ENCODE measurements around the gene REX1BD.

The REX1BD gene

DNA sequence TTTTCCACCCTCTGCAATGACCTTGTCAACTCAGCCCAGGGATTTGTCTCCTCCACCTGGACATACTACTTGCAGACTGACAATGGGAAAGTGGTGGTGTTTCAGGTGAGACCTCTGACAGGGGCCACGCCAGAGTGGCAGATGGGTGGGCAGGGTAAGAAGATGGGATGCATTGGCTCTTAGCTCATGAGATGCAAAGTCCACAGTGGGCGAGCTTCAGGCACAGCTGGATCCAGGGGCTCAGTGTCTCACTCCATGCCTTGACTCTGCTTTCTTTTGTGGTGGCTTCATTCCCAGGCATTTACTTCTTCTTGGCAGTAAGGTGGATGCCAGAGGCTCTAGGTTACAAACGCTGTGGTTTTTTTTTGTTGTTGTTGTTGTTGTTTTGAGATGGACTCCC lies 27.4 kb downstream of the REX1BD start:
- no peak for DNase-seq

DNA sequence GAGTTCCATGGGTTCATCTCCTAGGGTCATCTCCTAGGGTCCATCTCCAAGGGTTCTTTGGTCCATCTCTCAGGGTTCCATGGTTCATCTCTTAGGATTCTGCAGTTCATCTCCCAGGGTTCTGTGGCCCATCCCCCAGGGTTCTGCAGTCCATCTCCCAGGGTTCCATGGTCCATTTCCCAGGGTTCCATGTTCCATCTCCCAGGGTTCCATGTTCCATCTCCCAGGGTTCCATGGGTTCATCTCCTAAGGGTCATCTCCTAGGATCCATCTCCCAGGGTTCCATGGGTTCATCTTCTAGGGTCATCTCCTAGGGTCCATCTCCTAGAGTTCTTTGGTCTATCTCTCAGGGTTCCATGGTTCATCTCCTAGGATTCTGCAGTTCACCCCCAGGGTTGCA lies 29.0 kb downstream of the REX1BD start:
- no peak for DNase-seq

DNA sequence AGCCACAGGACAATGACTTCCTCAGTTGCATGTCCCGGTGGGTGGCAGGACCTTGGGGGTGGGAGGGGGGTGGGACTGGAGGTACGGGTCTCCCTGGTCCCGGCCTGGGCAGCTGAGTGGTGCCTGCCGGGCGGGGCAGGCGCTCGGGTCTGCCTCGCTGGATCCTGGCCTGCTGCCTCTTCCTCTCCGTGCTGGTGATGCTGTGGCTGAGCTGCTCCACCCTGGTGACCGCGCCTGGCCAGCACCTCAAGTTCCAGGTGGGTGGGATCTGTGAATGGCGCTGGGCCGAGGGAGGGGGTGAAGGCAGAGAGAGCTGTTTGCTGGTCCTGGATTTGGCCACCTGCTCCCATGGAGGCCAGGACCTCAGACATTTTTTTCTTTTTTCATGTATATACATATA lies 29.6 kb downstream of the REX1BD start:
- no peak for DNase-seq

DNA sequence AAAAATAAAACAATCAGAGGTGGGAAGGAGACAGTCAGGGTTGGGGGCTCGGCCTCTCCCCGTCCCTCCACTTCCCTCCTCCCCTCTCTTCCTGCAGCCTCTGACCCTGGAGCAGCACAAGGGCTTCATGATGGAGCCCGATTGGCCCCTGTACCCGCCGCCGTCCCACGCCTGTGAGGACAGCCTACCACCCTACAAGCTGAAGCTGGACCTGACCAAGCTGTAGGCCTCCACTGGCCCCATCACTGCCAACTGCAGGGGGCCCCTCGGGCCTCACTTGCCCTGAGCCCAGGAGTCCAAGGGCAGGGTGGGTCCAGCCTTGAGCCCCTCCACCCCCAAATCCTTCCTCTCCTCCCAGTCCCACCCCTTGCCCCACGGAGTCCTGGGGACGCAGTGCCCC lies 31.7 kb downstream of the REX1BD start:
- no peak for DNase-seq

DNA sequence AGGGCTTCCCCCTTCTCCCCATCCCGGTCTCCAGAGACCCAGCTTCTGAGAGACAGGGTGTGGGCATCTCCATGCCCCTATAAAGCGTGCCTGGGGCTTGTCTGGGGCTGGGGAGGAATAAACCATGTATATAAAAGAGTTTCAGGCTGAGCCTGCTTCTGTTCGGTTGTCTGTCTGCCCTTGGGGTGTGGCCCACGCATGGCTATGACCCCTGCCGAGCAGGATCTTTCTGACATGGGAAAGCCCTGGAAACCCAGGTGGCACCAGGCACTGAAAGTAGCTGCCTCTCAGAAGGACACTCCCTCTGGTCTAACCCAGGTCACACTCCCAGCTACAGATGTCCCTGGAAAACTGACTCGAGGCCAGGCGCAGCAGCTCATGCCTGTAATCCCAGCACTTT lies 32.3 kb downstream of the REX1BD start:
- no peak for DNase-seq

DNA sequence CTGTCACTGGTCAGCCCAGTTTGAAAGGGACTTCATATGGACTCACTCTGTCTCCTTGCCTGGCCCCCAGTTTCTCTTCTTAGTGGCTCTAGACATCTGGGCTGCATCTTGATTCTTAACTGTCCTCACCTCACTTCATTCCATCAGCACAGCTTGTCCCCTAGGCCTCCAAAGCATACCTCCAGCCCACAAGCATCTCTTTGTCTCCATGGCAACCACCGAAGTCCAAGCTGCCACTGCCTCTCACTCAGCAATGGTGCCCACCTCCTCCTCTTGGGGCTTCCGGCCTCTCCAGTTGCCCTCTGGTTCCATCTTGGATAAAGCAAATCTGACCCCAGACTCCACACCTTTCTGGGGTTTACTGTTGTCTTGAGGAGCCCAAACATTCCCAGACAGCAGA lies 38.3 kb downstream of the REX1BD start:
- no peak for DNase-seq

DNA sequence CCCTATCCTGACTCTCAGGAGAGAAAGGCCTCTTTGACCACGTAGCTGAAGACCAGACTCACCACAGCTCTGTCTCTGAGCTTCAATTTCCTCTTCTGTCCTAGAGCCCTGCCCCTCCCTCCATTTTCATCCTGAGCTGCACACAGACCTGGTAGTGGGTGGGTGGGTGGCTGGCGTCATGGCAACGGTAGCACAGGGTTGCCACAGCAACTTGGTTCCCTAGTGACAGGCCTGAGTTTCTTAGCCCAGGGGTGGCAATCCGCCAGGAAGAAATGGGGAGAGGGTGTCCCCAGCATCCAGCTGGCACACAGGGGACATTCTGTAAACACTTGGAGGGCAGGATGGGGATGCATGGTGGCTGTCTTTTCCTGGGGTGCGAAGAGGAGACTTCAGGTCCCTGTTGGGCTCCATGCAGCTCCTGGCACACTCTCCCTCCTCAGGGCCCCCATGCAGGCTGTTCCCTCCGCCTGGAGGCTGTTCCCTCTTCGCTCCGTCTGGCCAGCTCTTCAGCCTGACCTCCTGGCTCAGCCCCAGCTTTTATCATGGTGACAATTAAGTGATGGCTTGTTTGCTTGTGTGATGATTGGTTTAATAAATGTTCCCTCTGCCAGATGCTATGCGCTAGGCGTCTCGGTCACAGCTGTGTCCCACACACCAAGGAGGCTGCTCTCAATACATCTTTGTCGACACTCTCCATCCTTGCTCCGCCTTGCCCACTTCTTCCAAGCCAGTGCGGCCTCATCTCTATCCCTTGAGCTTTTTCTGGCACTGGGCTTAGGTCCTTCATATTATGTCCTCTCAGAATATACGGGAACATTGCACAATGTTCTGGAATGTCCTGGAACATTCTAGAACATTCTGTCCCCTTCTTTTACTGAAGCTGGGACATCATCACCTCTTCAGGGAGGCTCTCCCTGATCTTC lies 40.8 kb downstream of the REX1BD start:
- no peak for DNase-seq

DNA sequence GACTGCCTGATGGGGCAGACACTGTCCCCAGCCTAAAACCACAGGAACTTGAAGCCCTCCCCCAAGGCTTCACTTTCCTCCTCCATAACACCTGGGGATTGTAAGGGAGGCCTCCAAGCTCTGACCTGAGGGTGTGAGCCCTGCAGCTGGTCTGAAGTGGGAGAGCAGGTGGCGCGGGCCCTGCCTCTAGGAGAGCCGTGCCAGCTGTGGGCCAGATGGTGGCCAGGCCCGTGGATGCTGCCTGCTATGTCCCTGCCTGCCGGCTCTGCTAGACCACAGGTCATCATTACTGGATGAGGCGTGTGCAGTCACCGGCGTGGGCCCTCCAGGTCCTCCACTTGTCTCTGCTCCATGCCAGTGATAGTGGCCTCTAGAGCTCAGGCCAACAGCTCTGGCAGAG lies 44.7 kb downstream of the REX1BD start:
- no peak for DNase-seq

DNA sequence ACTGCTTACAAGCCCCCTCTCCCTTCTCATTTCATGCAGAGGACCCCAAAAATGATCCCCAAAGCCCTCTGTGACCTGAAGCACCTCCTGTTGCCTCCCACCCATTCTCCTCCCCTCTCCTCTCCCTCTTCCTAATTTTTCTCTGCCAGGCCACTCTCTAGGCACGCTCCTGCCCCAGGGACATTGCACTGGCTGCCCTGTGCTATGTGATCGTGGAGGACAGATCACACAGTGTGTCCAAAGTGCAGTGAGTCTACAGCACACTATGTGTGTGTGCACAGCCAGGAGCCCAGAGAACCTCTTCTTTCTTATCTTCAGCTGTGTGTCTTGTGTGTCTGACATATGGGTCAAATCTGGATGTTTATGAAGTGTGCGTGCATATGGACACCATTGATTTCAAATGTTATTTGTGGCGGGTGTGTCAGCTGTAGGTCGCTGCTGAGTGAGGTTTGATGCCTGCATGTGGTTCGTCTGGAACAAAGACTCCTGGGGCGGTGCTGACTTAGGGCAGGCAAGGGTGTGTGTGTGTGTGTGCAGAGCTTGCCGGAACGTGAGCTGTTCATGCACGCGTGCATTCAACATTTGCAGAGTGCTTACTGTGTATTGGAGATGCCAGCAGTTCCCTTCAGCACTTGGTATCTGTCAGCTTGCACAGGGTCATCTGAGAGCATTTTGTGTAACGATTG lies 46.2 kb downstream of the REX1BD start:
- DNase-seq = no peak

DNA sequence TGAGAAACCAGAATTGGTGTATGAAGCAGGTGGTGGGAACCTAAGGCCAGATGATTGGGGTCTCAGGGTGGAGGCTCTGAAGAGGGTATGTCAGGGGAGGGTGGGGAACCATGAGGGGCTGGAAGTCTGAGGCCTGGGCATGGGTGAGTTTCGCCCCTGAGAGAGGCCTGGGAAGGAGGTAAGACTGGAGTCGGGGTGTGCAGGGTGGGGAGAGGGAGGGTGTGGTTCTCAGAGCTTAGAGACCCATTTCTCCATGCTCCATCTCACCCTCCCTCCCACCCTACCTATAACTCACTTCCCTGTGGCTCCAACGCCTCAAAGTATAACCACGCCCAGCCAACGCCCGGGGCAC lies 47.2 kb downstream of the REX1BD start:
- DNase-seq = no peak

DNA sequence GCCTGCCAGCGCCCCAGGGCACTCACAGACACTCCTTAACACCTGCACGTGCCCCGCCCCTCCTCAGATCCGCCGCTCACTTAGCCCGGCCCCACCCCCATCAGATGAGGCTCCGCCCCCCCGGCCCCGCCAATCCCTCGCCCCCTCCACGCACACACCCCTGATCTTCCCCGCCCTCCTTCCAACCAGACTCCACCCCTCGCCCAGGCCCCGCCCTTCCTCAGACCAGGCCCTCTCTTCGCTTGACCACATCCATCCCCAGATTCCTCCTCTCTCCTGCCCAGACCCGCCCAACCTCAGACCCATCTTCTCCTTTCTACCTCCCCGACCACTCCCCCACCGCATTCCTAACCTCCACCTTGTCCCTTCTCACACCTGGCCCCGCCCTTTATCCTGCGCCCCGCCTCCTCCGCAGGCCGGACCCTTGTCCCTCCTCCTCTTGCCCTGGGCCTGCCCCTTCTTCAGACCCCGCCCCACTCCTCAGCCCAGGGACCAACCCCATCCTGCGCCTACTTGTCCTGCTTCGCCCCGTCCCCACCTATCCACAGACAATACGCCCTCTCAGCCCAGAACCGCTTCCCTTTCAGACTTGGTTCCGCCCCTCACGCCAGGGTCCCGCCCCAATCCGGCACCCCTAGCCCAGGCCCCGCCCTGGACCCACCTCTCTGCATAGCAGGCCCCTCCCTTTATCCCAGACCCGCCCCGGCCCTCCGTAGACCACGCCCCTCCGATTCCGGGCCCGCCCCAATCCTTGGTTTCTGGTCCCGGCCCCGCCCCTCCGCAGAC lies 47.8 kb downstream of the REX1BD start:
- DNase-seq = peak; percentile 98 to 100 (median 99)

DNA sequence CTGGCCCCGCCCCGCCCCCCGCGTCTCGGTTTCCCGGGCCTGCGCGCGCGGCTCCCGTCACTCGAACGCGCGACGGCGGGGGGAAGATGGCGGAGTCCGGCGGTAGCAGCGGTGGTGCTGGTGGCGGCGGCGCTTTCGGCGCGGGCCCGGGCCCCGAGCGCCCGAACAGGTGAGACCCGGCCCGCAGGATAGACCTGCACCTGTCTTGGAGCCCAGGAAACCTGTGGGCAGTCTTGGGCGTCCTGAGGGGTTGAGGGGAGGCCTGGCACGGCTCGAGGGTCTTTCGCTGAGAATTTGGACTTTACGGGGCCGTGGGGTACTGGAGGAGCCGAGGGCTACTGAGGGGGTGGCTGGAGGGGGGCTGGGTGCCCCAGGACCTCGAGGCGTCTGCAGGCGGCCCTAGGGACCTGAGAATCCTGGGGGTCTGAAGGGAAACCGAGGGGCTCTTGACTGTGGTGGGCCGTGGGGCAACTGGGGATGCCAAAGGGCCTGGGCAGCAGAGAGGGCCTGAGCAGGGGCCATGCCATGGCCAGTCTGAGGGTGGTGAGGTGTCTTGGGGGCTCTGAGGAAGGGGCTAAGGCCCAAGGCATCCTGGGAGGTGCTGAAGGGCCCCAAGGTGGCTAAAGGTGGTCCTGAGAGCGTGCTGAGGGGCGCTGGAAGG lies 48.5 kb downstream of the REX1BD start, which contains the start of gene KLHL26:
Gene KLHL26, plus strand, starts transcription at position 60 of the 661 bp plus-strand sequence. Its CDS starts 27 bp downstream, at position 87.
- DNase-seq = no peak

DNA sequence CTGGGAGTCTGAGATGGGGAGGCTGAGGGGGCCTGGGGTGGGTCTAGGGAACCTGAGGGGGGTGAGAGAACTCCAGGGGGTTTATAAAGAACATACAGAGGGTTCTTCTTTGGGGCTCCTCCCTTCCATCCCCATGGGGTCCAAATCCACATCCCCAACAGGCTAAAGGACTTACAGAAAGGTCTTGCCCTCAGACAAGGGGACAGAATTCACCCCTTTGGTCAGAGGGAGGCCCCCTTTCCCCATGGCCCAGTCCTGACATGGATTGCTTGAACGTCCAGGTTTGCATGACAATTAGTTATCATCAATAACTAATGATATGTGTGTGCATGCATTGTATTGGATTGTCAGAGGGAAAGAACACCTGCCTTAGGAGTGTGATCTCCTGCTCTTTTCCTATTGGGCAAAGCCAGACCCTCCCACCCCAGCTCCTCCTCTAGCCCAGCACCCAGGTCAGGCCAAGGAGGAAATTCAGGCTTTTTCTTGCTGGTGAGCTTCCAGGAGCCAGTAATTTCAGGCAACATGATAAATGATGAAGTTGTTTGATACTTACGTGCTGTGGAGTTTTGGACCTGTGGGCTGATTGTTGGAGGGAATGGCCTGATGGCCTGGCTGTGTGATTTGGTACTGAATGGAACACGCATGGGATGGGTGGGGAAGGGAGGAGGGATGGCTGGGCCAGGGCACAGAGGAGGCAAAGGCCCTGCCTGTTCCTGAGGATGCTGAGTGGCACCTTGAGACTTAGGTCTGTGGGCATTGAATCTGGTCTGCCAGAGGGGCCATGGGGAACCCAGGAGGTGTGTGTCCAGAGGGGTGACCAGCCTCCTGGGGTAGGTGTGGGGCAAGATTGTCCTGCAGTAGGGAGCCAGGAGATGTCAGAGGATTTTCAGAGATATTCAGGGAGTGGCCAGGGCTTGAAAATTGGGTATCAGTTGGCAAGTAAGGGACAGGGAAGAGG lies 49.4 kb downstream of the REX1BD start:
- peak in 1 of 3 donors; percentile 20 for DNase-seq

DNA sequence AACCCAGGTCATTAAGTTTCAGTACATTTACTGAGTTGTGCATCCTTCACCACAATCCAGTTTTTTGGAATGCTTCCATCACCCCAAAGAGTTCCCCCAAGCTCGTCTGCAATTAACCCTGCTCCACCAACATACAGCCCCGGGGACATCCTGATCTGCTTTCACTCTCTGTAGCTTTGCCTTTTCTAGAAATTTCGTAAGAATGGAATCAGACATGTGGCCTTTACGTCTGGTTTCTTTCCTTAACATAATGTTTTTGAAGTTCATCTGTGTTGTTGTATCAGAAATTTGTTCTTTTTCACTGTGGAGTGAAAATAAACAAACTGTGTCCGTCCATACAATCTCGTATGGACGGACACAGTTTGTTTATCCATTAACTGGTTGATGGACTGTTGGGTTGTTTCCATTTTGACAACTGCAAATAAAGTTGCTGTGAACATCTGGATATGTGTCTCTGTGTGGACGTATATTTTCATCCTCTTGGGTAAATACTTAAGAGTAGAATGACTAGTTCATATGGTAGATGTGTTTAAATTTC lies 51.2 kb downstream of the REX1BD start:
- no peak for DNase-seq
